MCF 10A (cell line): ENCODE measurements around the gene OPCML. TPM values are rescaled to one million over a fixed set of nuclear protein-coding genes. Genes with fewer than 3 reads are reported as not detected.

Experiments
- BruUV-seq: library from RNA; stranded (reverse); fragments of 400-500 nt; replicated peaks from 2 replicates; lab custom pipeline; 2021; lab: Mats Ljungman, UMichigan
- CTCF ChIA-PET: fragments of 300-600 bp; sonication (Branson Sonifier 250); formaldehyde crosslinking; extraction: SDS; loops from one replicate; lab custom pipeline; 2021; ENCODE audit warnings: antibody characterized with exemption, inconsistent platforms; lab: Yijun Ruan, JAX
- POLR2A ChIA-PET: fragments of 300-600, 350-650 bp; sonication (Branson Sonifier 250); formaldehyde crosslinking; extraction: SDS; loops from one replicate; lab custom pipeline; 2020; ENCODE audit warnings: antibody characterized with exemption, inconsistent platforms; lab: Yijun Ruan, JAX
- DNase-seq: peaks from one replicate; pipeline ENCODE4 v3.0.0-alpha.2; 2018; ENCODE audit not compliant: unreplicated experiment
- H3K27ac Mint-ChIP-seq: one replicate; pipeline ENCODE4 v1.8.0; 2022; ENCODE audit warnings: mild to moderate bottlenecking, low read depth, mixed read lengths; ENCODE audit not compliant: unreplicated experiment
- H3K27me3 Mint-ChIP-seq: one replicate; pipeline ENCODE4 v1.8.0; 2022; ENCODE audit warnings: mixed read lengths; ENCODE audit not compliant: insufficient read depth, unreplicated experiment
- H3K36me3 Mint-ChIP-seq: one replicate; pipeline ENCODE4 v1.8.0; 2022; ENCODE audit warnings: mild to moderate bottlenecking, moderate library complexity, mixed read lengths; ENCODE audit not compliant: insufficient read depth, unreplicated experiment
- H3K4me1 Mint-ChIP-seq: one replicate; pipeline ENCODE4 v1.8.0; 2022; ENCODE audit warnings: mixed read lengths; ENCODE audit not compliant: insufficient read depth, unreplicated experiment
- H3K4me3 Mint-ChIP-seq: one replicate; pipeline ENCODE4 v1.8.0; 2022; ENCODE audit warnings: mild to moderate bottlenecking, moderate library complexity, mixed read lengths; ENCODE audit not compliant: unreplicated experiment
- H3K9me3 Mint-ChIP-seq: one replicate; pipeline ENCODE4 v1.8.0; 2022; ENCODE audit warnings: mixed read lengths; ENCODE audit not compliant: unreplicated experiment
- intact Hi-C: fragments of 100-400 bp; cut with micrococcal nuclease; formaldehyde crosslinking; loops from 2 replicates; pipeline ENCODE4 v1.14.1; 2022
- total RNA-seq: library from RNA; stranded (reverse); gene quantifications from 2 replicates; pipeline ENCODE4 v1.2.3, GENCODE V29; 2022
- TF ChIP-seq, protein P1 (sequence below): fragments of 200-600 bp; IDR thresholded peaks from one replicate; pipeline ENCODE4 v1.8.0; 2022; ENCODE audit warnings: antibody characterized with exemption, mild to moderate bottlenecking; ENCODE audit not compliant: unreplicated experiment

Gene OPCML
- total RNA-seq, 1 experiment from 2014 or later, result not detected

DNA sequence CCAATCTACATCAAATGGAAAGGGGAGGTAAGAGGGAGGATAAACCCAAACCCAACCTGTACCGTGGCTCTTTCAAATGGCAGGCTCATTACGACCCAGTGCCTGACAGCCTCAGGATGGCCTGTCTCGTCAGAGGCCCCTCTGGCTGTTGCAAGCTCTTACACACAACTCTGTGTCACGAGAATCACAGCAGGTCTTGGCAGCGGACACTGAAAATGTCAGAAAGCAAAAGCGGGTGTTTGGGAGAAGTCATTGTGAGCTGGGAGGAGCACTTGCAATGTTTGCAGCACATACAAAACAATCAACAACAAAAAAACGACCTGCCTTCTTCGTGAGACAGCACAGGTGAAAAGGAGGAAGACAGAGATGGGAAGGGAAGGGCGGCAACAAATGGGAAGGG lies 248.1 kb downstream of the OPCML start:
- intact Hi-C loops, result no loop called here
- H3K4me3 Mint-ChIP-seq, result no peak overlapping the region
- POLR2A ChIA-PET, result no interaction called here

DNA sequence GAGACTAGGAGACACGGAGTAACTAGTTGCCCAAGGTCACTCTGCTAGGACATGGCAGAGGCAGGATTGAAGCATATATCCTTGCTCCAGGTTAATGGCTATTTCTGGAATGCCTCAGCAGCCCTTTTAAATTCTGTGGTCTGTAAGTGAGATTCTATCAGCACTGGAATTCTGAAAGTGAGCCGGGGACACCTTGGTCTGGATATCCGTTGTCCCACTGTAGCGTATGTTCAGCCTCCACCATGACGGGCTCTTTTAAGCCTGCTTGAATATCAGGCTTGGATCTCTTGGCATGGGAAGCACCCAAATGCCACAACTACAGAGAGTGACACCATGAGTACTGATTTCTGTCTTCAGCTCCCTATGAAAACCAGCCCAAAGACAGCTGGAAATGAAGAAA lies 254.4 kb downstream of the OPCML start:
- CTCF ChIA-PET, result no interaction called here
- Mint-ChIP-seq H3K4me1 (no peaks in the 10 kb centered on the region), H3K36me3 (no peaks in the 10 kb centered on the region), H3K27me3 (no peaks in the 10 kb centered on the region), H3K27ac (no peak overlapping the region), H3K4me3 (no peak overlapping the region), H3K9me3 (peaks cover 22% of the 10 kb centered on the region)
- no peak for DNase-seq
- POLR2A ChIA-PET, result no interaction called here
- intact Hi-C loops, result no loop called here
- no TSS peak for BruUV-seq
- TF ChIP-seq, protein P1, sequence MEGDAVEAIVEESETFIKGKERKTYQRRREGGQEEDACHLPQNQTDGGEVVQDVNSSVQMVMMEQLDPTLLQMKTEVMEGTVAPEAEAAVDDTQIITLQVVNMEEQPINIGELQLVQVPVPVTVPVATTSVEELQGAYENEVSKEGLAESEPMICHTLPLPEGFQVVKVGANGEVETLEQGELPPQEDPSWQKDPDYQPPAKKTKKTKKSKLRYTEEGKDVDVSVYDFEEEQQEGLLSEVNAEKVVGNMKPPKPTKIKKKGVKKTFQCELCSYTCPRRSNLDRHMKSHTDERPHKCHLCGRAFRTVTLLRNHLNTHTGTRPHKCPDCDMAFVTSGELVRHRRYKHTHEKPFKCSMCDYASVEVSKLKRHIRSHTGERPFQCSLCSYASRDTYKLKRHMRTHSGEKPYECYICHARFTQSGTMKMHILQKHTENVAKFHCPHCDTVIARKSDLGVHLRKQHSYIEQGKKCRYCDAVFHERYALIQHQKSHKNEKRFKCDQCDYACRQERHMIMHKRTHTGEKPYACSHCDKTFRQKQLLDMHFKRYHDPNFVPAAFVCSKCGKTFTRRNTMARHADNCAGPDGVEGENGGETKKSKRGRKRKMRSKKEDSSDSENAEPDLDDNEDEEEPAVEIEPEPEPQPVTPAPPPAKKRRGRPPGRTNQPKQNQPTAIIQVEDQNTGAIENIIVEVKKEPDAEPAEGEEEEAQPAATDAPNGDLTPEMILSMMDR, result no peak

More for the DNA sequence above, 248.1 kb downstream of the OPCML start:
- Mint-ChIP-seq H3K27ac (no peak overlapping the region), H3K36me3 (no peaks in the 10 kb centered on the region), H3K9me3 (peaks cover 48% of the 10 kb centered on the region), H3K4me1 (no peaks in the 10 kb centered on the region), H3K27me3 (no peaks in the 10 kb centered on the region)
- no TSS peak for BruUV-seq
- no peak for DNase-seq
- TF ChIP-seq, protein P1, result no peak
- CTCF ChIA-PET, result no interaction called here

- peaks cover 8% of the 10 kb centered on the region for H3K9me3 Mint-ChIP-seq
- no peaks in the 10 kb centered on the region for H3K27me3 Mint-ChIP-seq
- intact Hi-C loops, result no loop called here
- no peak overlapping the region for H3K4me3 Mint-ChIP-seq
- ChIA-PET POLR2A (no interaction called here), CTCF (no interaction called here)
- no TSS peak for BruUV-seq
- no peaks in the 10 kb centered on the region for H3K4me1 Mint-ChIP-seq
- TF ChIP-seq, protein P1, result no peak
- H3K27ac Mint-ChIP-seq, result no peak overlapping the region
- no peaks in the 10 kb centered on the region for H3K36me3 Mint-ChIP-seq
- no peak for DNase-seq
Measured at GRCh38 chr11:133271871-133272776, 260.2 kb downstream of the OPCML start.

GRCh38 chr11:133271206-133271605 lies 261.1 kb downstream of the OPCML start:
- CTCF ChIA-PET, result no interaction called here
- no peaks in the 10 kb centered on the region for H3K4me1 Mint-ChIP-seq
- TF ChIP-seq, protein P1, result no peak
- peaks cover 8% of the 10 kb centered on the region for H3K9me3 Mint-ChIP-seq
- BruUV-seq, result no TSS peak
- no peaks in the 10 kb centered on the region for H3K36me3 Mint-ChIP-seq
- no peak for DNase-seq
- intact Hi-C loops, result no loop called here
- no peak overlapping the region for H3K4me3 Mint-ChIP-seq
- POLR2A ChIA-PET, result interaction anchor here (0.6 kb wide), 1 partner anchor 1780 kb away, joined by 3 read pairs; no protein-coding TSS in a partner anchor
- H3K27ac Mint-ChIP-seq, result no peak overlapping the region
- H3K27me3 Mint-ChIP-seq, result no peaks in the 10 kb centered on the region
